SIG-M5 treated with dmso at 0.1 percent for 504 hours (cell line): ENCODE data around the gene WNT9A.
A peak's percentile ranks its signal among the peaks of the same experiment; 100 is the strongest.
"Not testable (repeated sequence)": the region's sequence is repeated elsewhere in the genome, so short reads cannot be mapped to it uniquely, and the experiment has no call there.

Source experiments
- DNase-seq: peaks from one replicate; lab custom pipeline; 2025; ENCODE audit not compliant: unreplicated experiment; lab: John Stamatoyannopoulos, UW

The WNT9A gene, protein sequence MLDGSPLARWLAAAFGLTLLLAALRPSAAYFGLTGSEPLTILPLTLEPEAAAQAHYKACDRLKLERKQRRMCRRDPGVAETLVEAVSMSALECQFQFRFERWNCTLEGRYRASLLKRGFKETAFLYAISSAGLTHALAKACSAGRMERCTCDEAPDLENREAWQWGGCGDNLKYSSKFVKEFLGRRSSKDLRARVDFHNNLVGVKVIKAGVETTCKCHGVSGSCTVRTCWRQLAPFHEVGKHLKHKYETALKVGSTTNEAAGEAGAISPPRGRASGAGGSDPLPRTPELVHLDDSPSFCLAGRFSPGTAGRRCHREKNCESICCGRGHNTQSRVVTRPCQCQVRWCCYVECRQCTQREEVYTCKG

DNA sequence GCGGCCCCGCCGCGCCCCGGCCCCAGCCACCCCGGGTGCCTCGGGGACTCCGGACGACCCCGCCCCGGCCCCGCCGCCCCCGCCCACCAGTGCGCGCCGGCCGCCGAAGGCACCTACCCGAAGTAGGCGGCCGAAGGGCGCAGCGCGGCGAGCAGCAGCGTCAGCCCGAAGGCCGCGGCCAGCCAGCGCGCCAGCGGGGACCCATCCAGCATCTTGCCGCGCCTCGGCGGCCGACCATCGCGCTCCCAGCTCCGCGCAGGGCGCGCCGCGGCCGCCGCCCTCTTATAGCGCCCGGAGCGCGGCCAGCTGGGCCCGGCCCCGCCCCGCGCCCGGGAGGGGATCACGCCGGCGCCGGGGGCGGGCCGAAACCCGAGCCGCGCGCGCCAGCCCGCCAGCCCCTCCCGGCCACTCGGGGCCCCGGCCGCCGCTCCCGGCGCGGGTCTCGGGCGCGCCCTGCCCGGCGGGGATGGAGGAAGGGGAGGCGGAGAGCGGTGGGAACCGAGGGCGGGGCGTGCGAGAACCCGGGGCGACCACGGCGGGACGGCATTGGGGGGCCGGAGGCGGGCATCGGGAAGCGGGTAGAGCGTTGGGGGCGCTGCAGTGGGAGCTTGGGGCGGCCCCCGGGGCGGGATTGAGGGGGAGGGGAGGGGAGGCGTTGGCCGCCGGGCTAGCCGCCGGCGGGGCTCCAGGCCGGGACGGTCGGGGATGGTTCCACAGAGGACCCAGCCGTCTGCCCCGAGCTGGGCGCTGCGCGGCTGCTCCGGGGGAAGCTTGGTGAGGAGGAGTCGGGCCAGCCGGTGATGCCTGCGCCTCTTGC is at the start of gene WNT9A:
Gene WNT9A (minus strand): TSS at position 257 of the 817 bp plus-strand sequence. CDS start 45 bp downstream, at position 212.
- DNase-seq = peak; percentile 36

DNA sequence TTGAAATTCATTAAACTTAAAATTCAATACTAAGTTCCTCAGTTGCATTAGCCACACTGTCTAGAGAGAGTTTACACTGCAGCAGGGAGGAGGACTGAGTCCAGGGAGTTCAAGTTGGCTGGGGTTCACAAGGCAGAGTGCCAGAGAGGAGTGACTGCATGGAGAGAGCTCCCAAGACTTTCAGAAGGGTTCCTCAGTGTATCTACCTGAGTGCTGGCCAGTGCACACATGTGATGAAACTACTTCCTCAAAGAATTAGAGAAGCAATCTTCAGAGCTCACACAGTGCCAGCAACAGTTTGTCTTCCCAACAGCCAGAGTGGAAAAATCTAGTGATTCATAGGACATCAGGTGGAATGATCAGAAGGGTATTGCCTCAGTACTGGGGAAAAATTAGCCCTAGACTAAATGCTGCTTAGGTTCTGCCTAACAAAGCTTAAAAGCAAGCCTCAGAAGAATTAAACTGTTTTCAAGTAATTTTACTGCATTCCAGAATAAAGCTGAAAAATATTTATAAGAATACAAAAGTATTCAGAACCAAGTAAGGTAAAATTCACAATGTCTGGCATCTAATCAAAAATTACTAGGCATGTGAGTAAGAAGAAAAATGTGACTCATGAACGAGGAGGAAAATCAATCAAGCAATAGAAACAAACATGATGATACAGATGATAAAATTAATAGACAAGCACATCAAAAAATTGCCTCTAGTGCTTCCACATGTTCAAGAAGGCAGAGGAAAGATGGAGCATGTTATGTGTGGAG is 48.6 kb upstream of the WNT9A start:
- no peak for DNase-seq

DNA sequence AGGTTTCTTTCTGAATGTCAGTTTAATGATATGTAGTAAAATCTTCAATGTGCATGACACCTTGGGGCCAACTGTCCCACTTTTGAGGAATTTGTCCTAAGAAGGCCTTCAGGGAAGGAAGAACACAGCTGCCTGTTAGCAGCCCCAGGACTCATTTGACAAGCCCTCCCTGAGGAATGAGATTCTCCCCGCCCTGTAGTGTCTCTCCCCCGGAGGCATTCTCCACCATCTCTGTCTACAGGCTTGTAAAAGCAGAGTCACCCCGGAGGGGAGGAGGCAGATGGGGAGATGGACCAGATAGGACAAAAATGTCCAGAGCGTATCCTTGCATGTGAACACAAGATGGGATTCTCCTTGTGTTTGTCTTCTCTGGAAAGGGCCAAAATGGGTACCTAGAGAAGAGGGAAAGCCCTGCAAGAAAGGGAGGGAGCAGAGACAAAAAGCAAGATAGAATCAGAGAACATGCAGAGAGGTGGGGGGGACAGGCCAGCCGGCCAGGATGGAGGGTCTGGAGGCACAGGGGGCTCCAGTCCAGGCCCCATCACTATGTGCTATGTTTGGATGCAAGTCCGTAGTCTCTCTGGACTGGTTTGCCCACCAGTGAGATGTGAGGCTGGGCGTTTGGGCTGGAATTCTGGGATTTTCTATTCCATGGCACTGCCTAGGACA is 47.0 kb upstream of the WNT9A start:
- no peak for DNase-seq

DNA sequence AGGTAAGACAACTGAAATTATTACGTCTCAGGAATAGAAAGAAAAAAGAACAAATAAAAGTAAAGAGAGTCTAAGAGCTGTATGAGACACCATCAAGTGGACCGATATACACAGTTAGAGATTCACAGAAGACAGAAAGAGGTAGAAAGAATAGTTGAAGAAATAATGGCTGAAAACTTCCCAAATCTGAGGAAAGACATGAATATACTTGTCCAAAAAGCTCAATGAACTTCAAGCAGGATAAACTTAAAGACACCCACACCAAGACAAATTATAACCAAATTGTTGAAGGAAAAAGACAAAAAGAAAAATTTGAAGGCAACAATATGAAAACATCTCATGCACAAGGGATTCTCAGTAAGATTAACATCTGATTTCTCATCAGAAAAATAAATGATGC is 39.4 kb upstream of the WNT9A start:
- DNase-seq = no peak

DNA sequence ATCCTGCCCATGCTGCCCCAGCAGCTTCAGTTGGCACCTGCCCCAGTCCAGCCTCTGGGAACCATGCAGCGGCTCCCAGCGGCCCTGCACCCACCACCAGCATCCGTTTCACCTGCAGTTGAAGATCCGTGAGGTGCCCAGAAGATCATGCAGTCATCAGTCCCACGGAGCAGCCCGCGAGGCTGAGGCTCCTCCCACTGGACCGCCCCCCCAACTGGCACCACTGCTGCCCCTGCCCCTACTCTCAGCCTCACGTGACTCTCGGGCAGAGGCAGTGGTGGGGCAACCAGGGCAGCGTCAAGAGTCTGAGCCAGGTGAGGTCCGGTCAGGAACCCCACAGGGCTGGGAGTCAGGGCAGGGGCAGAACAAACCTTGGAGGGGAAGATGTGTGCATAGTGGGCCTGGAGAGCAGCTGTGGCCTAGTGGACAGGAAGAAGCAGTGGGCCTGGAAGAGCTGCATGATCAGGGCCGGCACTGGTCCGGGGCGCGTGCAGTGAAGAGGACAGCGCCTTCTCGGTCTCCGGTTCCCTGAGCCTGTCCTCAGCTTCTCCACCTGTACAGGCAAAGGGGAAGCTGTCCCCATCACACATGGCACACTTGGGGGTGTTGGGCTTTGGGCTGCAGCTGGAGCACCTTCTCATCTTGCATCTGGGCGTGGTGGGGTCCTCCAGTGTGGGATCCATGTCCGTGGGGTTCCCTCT is 28.0 kb upstream of the WNT9A start:
- DNase-seq = not testable (repeated sequence)

DNA sequence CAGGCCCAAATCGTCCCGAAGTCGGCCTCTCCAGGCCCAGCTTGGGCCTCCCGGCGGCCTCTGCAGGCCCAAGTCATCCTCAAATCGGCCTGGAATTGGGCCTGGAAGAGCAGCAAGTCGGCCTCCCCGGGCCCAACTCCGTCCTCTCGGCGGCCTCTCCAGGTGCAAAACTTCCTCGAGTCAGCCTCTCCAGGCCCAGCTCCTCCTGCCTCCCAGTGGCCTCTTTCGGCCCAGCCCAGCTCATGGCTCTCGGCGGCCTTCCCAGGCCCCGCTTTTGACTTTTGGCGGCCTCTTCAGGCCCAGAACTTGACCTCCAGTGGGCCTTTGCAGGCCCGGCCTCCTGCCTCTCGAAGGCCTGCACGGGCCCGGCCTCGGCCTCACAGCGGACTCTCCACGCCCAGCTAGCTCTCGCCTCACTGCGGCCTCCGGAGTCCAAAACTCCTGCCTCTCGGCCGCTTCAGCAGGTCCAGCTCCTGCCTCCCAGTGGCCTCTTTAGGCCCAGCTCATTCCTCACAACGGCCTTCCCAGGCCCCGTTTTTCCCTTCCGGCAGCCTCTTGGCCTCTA is 26.1 kb upstream of the WNT9A start:
- not testable (repeated sequence) for DNase-seq

DNA sequence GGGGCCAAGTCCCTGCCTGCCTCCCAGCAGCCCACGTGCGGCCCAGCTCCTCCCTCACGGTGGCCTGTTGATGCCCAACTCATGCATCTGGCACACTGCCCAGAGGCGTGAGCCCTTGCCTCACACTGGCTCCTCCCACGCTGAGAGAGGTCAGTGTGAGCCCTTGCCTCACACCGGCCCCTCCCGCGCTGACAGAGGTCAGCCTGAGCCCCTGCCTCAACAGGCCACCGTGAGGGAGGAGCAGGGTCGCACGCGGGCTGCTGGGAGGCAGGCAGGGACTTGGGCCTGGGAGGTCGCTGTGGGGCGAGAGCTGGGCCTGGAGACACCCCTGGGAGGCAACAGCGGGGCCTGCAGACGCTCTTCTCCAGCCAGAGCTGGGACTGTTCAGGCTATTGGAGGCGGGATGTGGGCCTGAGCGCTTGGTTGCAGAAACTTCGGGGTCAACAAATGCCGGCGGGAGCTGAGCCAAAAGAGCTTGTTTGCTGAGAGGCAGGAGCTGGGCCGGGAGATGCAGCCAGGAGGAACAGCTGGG is 25.2 kb upstream of the WNT9A start:
- DNase-seq = not testable (repeated sequence)

DNA sequence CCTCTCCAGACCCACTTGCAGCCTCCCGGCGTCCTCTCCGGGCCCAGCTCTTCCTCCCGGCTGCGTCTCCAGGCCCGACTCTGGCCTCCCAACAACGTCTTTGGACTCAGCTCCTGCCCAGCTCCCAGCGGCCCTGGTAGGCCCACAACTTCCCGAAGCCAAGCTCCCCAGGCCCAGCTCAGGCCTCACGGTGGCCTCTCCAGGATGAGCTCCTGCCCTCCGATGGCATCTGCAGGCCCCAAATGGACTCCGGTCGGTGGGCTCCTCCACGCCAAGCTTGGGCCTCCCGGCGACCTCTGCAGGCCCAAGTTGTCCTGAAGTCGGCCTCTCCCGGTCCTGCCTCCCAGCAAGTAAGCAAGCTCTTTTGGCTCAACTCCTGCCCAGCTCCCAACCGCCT is 24.5 kb upstream of the WNT9A start:
- DNase-seq = not testable (repeated sequence)

DNA sequence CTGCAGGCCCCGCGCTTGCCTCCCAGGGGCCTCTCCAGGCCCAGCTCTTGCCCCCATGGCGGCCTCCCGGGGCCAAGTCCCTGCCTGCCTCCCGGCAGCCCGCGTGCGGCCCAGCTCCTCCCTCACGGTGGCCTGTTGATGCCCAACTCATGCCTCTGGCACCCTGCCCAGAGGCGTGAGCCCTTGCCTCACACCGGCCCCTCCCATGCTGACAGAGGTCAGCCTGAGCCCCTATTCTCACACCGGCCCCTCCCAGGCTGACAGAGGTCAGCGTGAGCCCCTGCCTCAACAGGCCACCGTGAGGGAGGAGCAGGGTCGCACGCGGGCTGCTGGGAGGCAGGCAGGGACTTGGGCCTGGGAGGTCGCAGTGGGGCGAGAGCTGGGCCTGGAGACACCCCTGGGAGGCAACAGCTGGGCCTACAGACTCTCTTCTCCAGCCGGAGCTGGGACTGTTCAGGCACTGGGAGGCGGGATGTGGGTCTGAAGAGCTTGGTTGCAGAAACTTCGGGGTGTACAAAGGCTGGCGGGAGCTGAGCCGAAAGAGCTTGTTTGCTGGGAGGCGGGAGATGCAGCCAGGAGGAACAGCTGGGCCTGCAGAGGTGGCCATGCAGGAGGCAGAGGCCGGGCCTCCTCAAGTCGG is 24.0 kb upstream of the WNT9A start:
- not testable (repeated sequence) for DNase-seq

DNA sequence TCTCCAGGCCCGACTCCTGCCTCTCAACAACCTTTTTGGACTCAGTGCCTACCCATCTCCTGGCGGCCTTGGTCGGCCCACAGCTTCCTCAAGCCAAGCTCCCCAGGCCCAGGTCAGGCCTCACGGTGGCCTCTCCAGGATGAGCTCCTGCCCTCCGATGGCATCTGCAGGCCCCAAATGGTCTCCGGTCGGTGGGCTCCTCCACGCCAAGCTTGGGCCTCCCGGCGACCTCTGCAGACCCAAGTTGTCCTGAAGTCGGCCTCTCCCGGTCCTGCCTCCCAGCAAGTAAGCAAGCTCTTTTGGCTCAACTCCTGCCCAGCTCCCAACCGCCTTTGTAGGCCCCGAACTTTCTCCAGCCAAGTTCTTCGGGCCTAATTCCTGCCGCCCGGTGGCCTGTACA is 23.5 kb upstream of the WNT9A start:
- DNase-seq = not testable (repeated sequence)

DNA sequence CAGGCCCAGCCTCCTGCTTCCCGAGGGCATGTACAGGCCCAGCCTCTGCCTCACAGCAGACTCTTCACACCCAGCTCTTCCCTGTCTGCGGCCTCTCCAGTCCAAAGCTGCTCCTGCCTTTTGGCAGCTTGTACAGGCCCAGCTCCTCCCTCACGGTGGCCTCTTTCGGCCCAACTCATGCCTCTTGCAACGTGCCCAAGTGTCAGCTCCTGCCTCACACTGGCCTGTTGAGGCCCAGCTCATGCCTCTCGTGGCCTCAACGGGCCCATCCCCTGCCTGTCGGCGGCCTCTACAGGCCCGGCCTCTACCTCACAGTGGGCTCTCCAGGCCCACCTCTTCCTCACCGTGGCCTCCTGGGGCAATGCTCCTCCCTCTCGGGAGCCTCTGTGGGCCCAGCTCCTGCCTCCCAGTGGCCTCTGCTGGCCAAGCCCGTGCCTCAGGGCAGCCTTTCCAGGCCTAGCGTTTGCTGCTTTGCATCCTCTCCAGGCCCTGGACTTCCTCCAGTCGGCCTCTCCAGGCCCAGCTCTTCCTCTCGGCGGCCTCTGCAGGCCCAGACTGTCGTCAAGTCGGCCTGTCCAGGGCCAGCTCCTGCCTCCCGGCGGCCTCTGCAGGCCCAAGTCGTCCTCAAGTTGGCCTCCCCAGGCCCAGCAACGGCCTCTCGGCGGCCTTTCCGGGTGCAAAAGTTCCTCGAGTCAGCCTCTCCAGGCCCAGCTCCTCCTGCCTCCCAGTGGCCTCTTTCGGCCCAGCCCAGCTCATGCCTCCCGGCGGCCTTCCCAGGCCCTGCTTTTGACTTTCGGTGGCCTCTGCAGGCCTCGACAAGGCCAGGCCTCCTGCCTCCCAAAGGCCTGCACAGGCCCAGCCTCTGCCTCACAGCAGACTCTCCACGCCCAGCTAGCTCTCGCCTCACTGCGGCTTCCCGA is 22.6 kb upstream of the WNT9A start:
- not testable (repeated sequence) for DNase-seq

DNA sequence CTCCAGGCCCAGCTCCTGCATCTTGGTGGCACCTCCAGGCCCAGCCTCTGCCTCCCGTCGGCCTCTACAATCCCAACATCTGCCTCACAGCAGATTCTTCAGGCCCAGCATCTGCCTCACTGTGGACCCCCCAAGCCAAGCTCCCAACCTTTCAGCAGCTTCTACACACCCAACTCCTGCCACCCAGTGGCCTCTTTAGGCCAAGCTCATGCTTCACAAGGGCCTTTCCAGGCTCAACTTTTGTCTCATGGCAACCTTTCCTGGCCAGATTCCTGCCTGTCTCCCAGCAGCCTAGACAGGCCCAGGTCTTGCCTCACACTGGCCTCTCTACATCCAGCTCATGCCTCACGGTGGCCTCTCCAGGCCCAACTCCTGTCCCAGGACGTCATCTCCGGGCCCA is 20.1 kb upstream of the WNT9A start:
- DNase-seq = not testable (repeated sequence)

DNA sequence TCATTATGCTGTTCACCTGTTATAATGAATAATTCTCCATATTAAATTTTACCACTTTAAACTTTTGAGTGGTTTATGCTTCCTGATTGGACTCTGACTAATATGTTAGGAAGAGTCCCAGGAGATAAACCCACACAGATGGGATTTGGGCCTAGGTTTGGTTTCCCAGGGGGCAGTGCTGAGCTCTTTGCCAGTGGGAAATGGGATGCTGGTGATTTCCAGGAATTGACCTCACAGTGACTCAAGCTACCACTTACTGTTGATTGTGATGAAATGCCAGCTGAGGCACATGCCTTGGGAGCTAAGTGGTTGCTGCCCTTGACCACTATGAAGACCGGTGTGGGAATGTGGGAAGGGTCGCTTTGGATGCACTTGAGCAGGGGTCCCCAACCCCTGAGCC is 19.0 kb upstream of the WNT9A start:
- not testable (repeated sequence) for DNase-seq

DNA sequence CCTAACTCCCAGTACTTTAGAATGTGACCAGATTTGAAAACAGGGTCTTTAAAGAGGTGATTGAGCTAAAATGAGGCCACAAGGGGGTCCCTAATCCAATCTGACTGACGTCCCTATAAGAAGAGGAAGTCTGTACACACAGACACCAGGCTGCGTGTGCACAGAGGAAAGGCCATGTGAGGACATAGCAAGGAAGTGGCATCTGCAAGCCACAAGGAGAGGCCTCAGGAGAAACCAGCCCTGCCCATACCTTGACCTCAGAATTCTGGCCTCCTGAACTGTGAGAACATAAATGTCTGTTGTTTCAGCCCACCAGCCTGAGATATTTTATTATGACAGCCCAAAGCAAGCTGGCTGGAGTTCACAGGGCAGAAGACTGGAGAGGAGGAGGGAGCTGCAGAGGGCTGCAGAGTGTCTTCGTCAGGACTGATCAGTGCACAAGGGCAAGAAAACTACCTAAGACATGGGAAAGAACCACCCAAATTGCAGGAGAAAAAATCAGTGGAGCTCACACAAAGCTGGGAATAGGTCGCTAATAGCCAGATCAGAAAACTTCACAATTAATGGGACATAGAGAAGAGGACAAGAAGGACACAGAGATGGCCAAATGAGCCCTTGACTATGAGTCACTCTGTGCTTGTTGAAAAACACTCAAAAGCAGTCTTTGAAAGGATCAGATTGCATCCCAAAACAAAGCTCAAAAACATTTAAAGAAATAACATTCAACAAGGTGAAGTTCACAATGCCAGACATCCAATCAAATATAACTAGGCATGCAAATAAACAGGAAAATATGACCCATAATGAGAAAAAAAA is 14.1 kb upstream of the WNT9A start:
- peak; percentile 72 for DNase-seq

DNA sequence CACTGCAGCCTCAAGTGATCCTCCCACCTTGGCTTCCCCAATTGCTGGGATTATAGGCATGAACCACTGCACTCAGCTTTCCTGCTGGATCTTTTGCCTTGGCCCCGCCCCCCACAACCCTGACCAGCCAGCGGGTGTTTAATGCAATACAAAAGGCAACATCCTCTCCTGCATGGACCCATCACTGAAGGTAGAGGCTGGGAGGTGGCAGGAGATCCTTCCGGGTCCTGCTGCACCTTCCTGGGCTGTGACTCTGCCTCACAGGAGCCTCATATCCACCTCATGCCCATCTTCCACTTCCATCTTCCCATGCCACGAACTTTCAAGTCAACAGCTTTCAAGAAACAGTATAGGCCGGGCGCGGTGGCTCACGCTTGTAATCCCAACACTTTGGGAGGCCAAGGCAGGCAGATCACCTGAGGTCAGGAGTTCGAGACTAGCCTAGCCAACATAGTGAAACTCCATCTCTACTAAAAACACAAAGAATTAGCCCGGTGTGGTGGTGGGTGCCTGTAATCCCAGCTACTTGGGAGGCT is 11.7 kb upstream of the WNT9A start:
- DNase-seq = no peak

DNA sequence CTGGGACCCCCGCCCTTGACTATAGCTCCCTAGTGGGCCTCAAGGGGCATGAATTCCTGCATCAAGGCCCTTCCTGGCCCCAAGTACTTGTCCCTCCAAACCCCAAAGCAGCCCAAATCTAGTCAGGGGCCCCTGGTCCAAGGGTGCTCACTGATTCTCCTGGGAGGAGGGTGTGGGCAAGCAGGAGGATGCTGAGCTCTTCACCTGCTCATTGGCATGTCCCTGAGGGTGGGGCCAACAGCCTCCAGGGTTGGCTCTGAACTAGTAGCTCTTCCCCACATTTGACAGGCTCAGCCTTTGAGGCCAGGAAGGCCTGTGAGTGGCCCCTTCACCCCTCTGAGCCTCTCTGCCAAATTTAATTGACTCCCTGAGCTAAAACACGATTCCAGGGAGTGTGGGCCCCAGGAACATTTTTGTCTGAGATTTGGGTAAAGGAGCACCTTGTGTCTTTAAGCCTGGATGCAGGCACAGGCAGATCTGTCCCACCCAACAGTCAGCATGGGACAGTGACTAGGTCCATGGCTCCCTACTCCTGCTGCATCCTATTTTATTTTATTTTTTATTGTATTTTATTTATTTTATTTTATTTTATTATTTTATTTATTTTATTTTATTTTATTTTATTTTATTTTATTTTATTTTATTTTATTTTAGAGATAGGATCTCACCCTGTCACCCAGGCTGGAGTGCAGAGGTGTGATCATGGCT is 11.0 kb upstream of the WNT9A start:
- no peak for DNase-seq
